ENCODE data around the gene CHEK2. TPM values are rescaled to one million over a fixed set of nuclear protein-coding genes. Genes with fewer than 3 reads are reported as not detected.
"Not testable (repeated sequence)": the region's sequence is repeated elsewhere in the genome, so short reads cannot be mapped to it uniquely, and the experiment has no call there.

CHEK2 gene
- total RNA-seq, 1 donor, result 13.4 TPM

- Histone ChIP-seq H3K79me2 (ENCODE audit: insufficient read depth, low read length) (peaks cover 13% of the 10 kb centered on the region), H3K4me2 (ENCODE audit: insufficient read depth, low read length) (peak overlapping the region; percentile 78)
- not testable (repeated sequence) for H3K27me3 ChIP-seq (ENCODE audit: insufficient read depth, low read length); H3K4me3 ChIP-seq (ENCODE audit: insufficient read depth, low read length); H3K36me3 ChIP-seq (ENCODE audit: insufficient read depth, low read length); H2AFZ ChIP-seq (ENCODE audit: low read length); H4K20me1 ChIP-seq (ENCODE audit: insufficient read depth, low read length); H3K4me1 ChIP-seq (ENCODE audit: insufficient read depth, low read length); DNase-seq (ENCODE audit: insufficient read length, low spot score, missing footprints); H3K9me3 ChIP-seq (ENCODE audit: low read depth, low read length); H3K27ac ChIP-seq (ENCODE audit: low read depth, low read length)
These were observed 63.5 kb downstream of the CHEK2 start for GRCh38 chr22:28678170-28678569.

GRCh38 chr22:28674121-28674563, 67.5 kb downstream of the CHEK2 start:
- DNase-seq (ENCODE audit: insufficient read length, low spot score, missing footprints), result peak; percentile 57
- TF ChIP-seq CTCF (IDR thresholded peaks at IDR 0.05; ENCODE audit: extremely low read depth, low read depth, low read length), result no peak
- Histone ChIP-seq H3K79me2 (ENCODE audit: insufficient read depth, low read length) (peaks cover 14% of the 10 kb centered on the region), H3K4me3 (ENCODE audit: insufficient read depth, low read length) (no peak overlapping the region), H3K27ac (ENCODE audit: low read depth, low read length) (no peak overlapping the region), H4K20me1 (ENCODE audit: insufficient read depth, low read length) (no peaks in the 10 kb centered on the region), H3K27me3 (ENCODE audit: insufficient read depth, low read length) (no peaks in the 10 kb centered on the region), H3K4me2 (ENCODE audit: insufficient read depth, low read length) (no peak overlapping the region), H3K4me1 (ENCODE audit: insufficient read depth, low read length) (peaks cover 6% of the 10 kb centered on the region), H2AFZ (ENCODE audit: low read length) (no peak overlapping the region), H3K9me3 (ENCODE audit: low read depth, low read length) (no peaks in the 10 kb centered on the region), H3K36me3 (ENCODE audit: insufficient read depth, low read length) (no peaks in the 10 kb centered on the region)

- H3K27me3 ChIP-seq (ENCODE audit: insufficient read depth, low read length), result no peaks in the 10 kb centered on the region
- DNase-seq (ENCODE audit: insufficient read length, low spot score, missing footprints), result no peak
- peaks cover 9% of the 10 kb centered on the region for H3K79me2 ChIP-seq (ENCODE audit: insufficient read depth, low read length)
- no peaks in the 10 kb centered on the region for H4K20me1 ChIP-seq (ENCODE audit: insufficient read depth, low read length)
- no peaks in the 10 kb centered on the region for H3K36me3 ChIP-seq (ENCODE audit: insufficient read depth, low read length)
- H3K9me3 ChIP-seq (ENCODE audit: low read depth, low read length), result no peaks in the 10 kb centered on the region
- peak overlapping the region; percentile 50 for H3K27ac ChIP-seq (ENCODE audit: low read depth, low read length)
- H3K4me1 ChIP-seq (ENCODE audit: insufficient read depth, low read length), result peaks cover 6% of the 10 kb centered on the region
- H3K4me3 ChIP-seq (ENCODE audit: insufficient read depth, low read length), result no peak overlapping the region
- H3K4me2 ChIP-seq (ENCODE audit: insufficient read depth, low read length), result no peak overlapping the region
- H2AFZ ChIP-seq (ENCODE audit: low read length), result no peak overlapping the region
- no peak for TF ChIP-seq CTCF (IDR thresholded peaks at IDR 0.05; ENCODE audit: extremely low read depth, low read depth, low read length)
These were observed 70.9 kb downstream of the CHEK2 start for GRCh38 chr22:28670756-28671155.

GRCh38 chr22:28670161-28670560, 71.5 kb downstream of the CHEK2 start:
- TF ChIP-seq CTCF (IDR thresholded peaks at IDR 0.05; ENCODE audit: extremely low read depth, low read depth, low read length), result no peak
- Histone ChIP-seq H3K9me3 (ENCODE audit: low read depth, low read length) (no peaks in the 10 kb centered on the region), H2AFZ (ENCODE audit: low read length) (no peak overlapping the region), H3K4me1 (ENCODE audit: insufficient read depth, low read length) (peaks cover 6% of the 10 kb centered on the region), H3K4me2 (ENCODE audit: insufficient read depth, low read length) (no peak overlapping the region), H3K4me3 (ENCODE audit: insufficient read depth, low read length) (no peak overlapping the region), H3K27me3 (ENCODE audit: insufficient read depth, low read length) (no peaks in the 10 kb centered on the region), H3K27ac (ENCODE audit: low read depth, low read length) (peak overlapping the region; percentile 50), H3K36me3 (ENCODE audit: insufficient read depth, low read length) (no peaks in the 10 kb centered on the region), H4K20me1 (ENCODE audit: insufficient read depth, low read length) (no peaks in the 10 kb centered on the region), H3K79me2 (ENCODE audit: insufficient read depth, low read length) (peaks cover 5% of the 10 kb centered on the region)
- peak; percentile 47 for DNase-seq (ENCODE audit: insufficient read length, low spot score, missing footprints)

Measured in osteoblast (primary cell).